RWPE1 (cell line): ENCODE data around the gene BCL3.
A peak's percentile ranks its signal among the peaks of the same experiment; 100 is the strongest.

Experiments
- CTCF ChIA-PET: fragments of 350-600 bp; sonication (Branson Sonifier 250); formaldehyde crosslinking; extraction: SDS; loops from one replicate; lab custom pipeline; 2021; lab: Yijun Ruan, JAX
- POLR2A ChIA-PET: fragments of 400-600 bp; formaldehyde crosslinking; extraction: SDS; loops from one replicate; lab custom pipeline; 2020; ENCODE audit warnings: antibody characterized with exemption; ENCODE audit not compliant: low non-redundant PET; lab: Yijun Ruan, JAX
- DNase-seq: peaks from one replicate; pipeline ENCODE4 v3.0.0; 2012; ENCODE audit warnings: low spot score
- H3K27ac ChIP-seq: fragments of 450-650 bp; 2 replicates; pipeline ENCODE4 v1.5.1; 2017
- CTCF ChIP-seq: fragments of 450-650 bp; conservative IDR thresholded peaks from 2 replicates; pipeline ENCODE4 v1.5.1; 2017; ENCODE audit warnings: low read depth, mild to moderate bottlenecking

BCL3 gene

GRCh38 chr19:44725684-44726083, 22.8 kb upstream of the BCL3 start:
- POLR2A ChIA-PET = no interaction called here
- peak overlapping the region; percentile 60 for H3K27ac ChIP-seq
- DNase-seq = no peak
- TF ChIP-seq CTCF = no peak
- CTCF ChIA-PET = interaction anchor here (1.1 to 5.4 kb wide), 2 partner anchors 44 to 45 kb away, joined by 4 to 106 read pairs; no protein-coding TSS in a partner anchor

- ChIA-PET CTCF (interaction anchor here (1.1 kb wide), 1 partner anchor 44 kb away, joined by 4 read pairs; no protein-coding TSS in a partner anchor), POLR2A (no interaction called here)
- TF ChIP-seq CTCF = no peak
These were observed 22.0 kb upstream of the BCL3 start for GRCh38 chr19:44726465-44726864.

GRCh38 chr19:44728178-44728577, 20.3 kb upstream of the BCL3 start:
- no peak for DNase-seq
- H3K27ac ChIP-seq = peak overlapping the region; percentile 32
- CTCF ChIA-PET = interaction anchor here (0.6 to 0.9 kb wide), 2 partner anchors 42 to 96 kb away, joined by 3 to 6 read pairs; no protein-coding TSS in a partner anchor
- TF ChIP-seq CTCF = no peak
- POLR2A ChIA-PET = no interaction called here

More at GRCh38 chr19:44726465-44726864, 22.0 kb upstream of the BCL3 start:
- DNase-seq = no peak
- peak overlapping the region; percentile 60 for H3K27ac ChIP-seq

GRCh38 chr19:44729516-44730033, 18.9 kb upstream of the BCL3 start:
- ChIA-PET POLR2A (no interaction called here), CTCF (interaction anchor here (0.6 to 0.7 kb wide), 2 partner anchors 34 to 62 kb away, joined by 3 to 5 read pairs; no protein-coding TSS in a partner anchor)
- DNase-seq = no peak
- no peak for TF ChIP-seq CTCF
- no peak overlapping the region for H3K27ac ChIP-seq

- ChIA-PET CTCF (interaction anchor here (0.7 kb wide), 1 partner anchor 12 kb away, joined by 5 read pairs; no protein-coding TSS in a partner anchor), POLR2A (no interaction called here)
- H3K27ac ChIP-seq = no peak overlapping the region
- DNase-seq = no peak
- no peak for TF ChIP-seq CTCF
These were observed 17.4 kb upstream of the BCL3 start for GRCh38 chr19:44731081-44731480.

GRCh38 chr19:44731622-44732021, 16.9 kb upstream of the BCL3 start:
- peak overlapping the region; percentile 44 for H3K27ac ChIP-seq
- CTCF ChIA-PET = interaction anchor here (0.8 kb wide), 1 partner anchor 8 kb away, joined by 4 read pairs; no protein-coding TSS in a partner anchor
- no peak for DNase-seq
- POLR2A ChIA-PET = no interaction called here
- TF ChIP-seq CTCF = no peak
